Endothelial cell of umbilical vein (primary cell): Measurements from ENCODE around the gene MCM9. TPM values are rescaled to one million over a fixed set of nuclear protein-coding genes. Genes with fewer than 3 reads are reported as not detected.

Source experiments
- BruUV-seq: library from RNA; stranded (reverse); fragments of 400-500 nt; replicated peaks from 2 replicates; lab custom pipeline; 2021; lab: Mats Ljungman, UMichigan
- CTCF ChIA-PET: fragments of 300-600, 350-600 bp; sonication (Branson Sonifier 250); formaldehyde crosslinking; loops from one replicate; lab custom pipeline; 2021; ENCODE audit warnings: antibody characterized with exemption, inconsistent platforms; lab: Charles Lee
- POLR2A ChIA-PET: fragments of 300-600, 350-600 bp; sonication (Branson Sonifier 250); formaldehyde crosslinking; loops from one replicate; lab custom pipeline; 2021; ENCODE audit warnings: antibody characterized with exemption, inconsistent platforms; lab: Charles Lee
- DNase-seq: peaks from one replicate; pipeline ENCODE4 v3.0.0-alpha.2; 2011; ENCODE audit warnings: low read depth, low spot score
- FAIRE-seq: peaks from 2 replicates; lab custom pipeline; 2011; peaks lifted over from hg19 to GRCh38; lab: Jason Lieb, UNC
- H2AFZ ChIP-seq: 2 replicates; pipeline ENCODE4 v1.6.0; 2012; ENCODE audit warnings: low read depth, low read length, control low read depth, inconsistent platforms
- H3K27ac ChIP-seq: 2 replicates; pipeline ENCODE4 v1.5.1; 2011; ENCODE audit warnings: low read depth, mild to moderate bottlenecking, control low read depth, low read length, moderate library complexity; ENCODE audit not compliant: insufficient read depth
- H3K27me3 ChIP-seq, 2 experiments: 2 replicates each; pipeline versions ENCODE4 v1.6.0 to v1.6.1; 2011; ENCODE audit warnings: low read length in 2 of 2, mixed read lengths in 1 of 2; ENCODE audit not compliant: control insufficient read depth in 2 of 2, insufficient read depth in 2 of 2
- H3K36me3 ChIP-seq, 2 experiments: 2 replicates in 1 of 2; 3 replicates in 1 of 2; pipeline ENCODE4 v1.5.1; 2011; ENCODE audit warnings: low read length in 2 of 2, mild to moderate bottlenecking in 1 of 2, moderate library complexity in 1 of 2; ENCODE audit not compliant: control insufficient read depth in 2 of 2, insufficient read depth in 2 of 2; ENCODE audit errors: extremely low read depth in 1 of 2
- H3K4me1 ChIP-seq: 3 replicates; pipeline ENCODE4 v1.5.1; 2011; ENCODE audit warnings: mild to moderate bottlenecking, low read length; ENCODE audit not compliant: control insufficient read depth, insufficient read depth; ENCODE audit errors: extremely low read depth
- H3K4me2 ChIP-seq: 2 replicates; pipeline ENCODE4 v1.6.1; 2011; ENCODE audit warnings: low read length, control low read depth, mixed read lengths; ENCODE audit not compliant: insufficient read depth
- H3K4me3 ChIP-seq, 3 experiments: fragments of 200-600 bp in 1 of 3; sonication (generic), shearing (Covaris generic) in 1 of 3; replicated peaks in 1 of 3; 2 replicates each; pipeline ENCODE4 v1.5.1; 2011 to 2016; ENCODE audit warnings: control low read depth in 3 of 3, low read length in 3 of 3, mild to moderate bottlenecking in 2 of 3, inconsistent platforms in 1 of 3, low read depth in 1 of 3, moderate library complexity in 1 of 3; ENCODE audit not compliant: insufficient read depth in 1 of 3
- H3K79me2 ChIP-seq: 2 replicates; pipeline ENCODE4 v1.6.0; 2012; ENCODE audit warnings: low read length, inconsistent platforms; ENCODE audit not compliant: control insufficient read depth, insufficient read depth
- H3K9ac ChIP-seq: replicated peaks from 2 replicates; pipeline ENCODE3; 2011; ENCODE audit warnings: low read length, control low read depth; ENCODE audit not compliant: insufficient read depth; ENCODE audit errors: extremely low read depth
- H3K9me1 ChIP-seq: replicated peaks from 3 replicates; pipeline ENCODE4 v1.6.0; 2011; ENCODE audit warnings: mild to moderate bottlenecking, low read length; ENCODE audit not compliant: control insufficient read depth, insufficient read depth; ENCODE audit errors: extremely low read depth
- H3K9me3 ChIP-seq: replicated peaks from 2 replicates; pipeline ENCODE4 v1.5.1; 2012; ENCODE audit warnings: low read length, inconsistent platforms; ENCODE audit not compliant: control insufficient read depth, insufficient read depth
- H4K20me1 ChIP-seq: replicated peaks from 2 replicates; pipeline ENCODE3; 2011; ENCODE audit warnings: mild to moderate bottlenecking, low read length; ENCODE audit not compliant: control insufficient read depth, insufficient read depth; ENCODE audit errors: extremely low read depth
- CTCF ChIP-seq, 2 donors: IDR thresholded peaks; 1 replicate in 1 of 2; 2 replicates in 1 of 2; pipeline ENCODE4 v1.5.1; 2011; ENCODE audit warnings: low read length in 2 of 2, mild to moderate bottlenecking in 2 of 2, moderate library complexity in 2 of 2, control low read depth in 1 of 2, inconsistent platforms in 1 of 2, low read depth in 1 of 2; ENCODE audit not compliant: insufficient read depth in 1 of 2; ENCODE audit errors: extremely low read depth in 1 of 2
- EZH2 ChIP-seq: IDR thresholded peaks from 2 replicates; pipeline ENCODE4 v1.6.1; 2012; ENCODE audit warnings: borderline replicate concordance, low read depth, mild to moderate bottlenecking, moderate library complexity, low read length, inconsistent platforms; ENCODE audit not compliant: severe bottlenecking
- FOS ChIP-seq: IDR thresholded peaks from 2 replicates; pipeline ENCODE4 v1.6.1; 2011; ENCODE audit warnings: mild to moderate bottlenecking, low read length, moderate library complexity, borderline replicate concordance; ENCODE audit not compliant: insufficient read depth
- GATA2 ChIP-seq: IDR thresholded peaks from 2 replicates; pipeline ENCODE4 v1.7.0; 2011; ENCODE audit warnings: low read depth, mild to moderate bottlenecking, moderate library complexity, mixed read lengths, low read length; ENCODE audit not compliant: insufficient read length, insufficient read depth
- JUN ChIP-seq: IDR thresholded peaks from 2 replicates; pipeline ENCODE4 v1.6.1; 2011; ENCODE audit warnings: borderline replicate concordance, low read depth; ENCODE audit not compliant: insufficient read length, insufficient read depth
- MAX ChIP-seq: IDR thresholded peaks from 2 replicates; pipeline ENCODE4 v1.6.1; 2011; ENCODE audit not compliant: insufficient read depth, insufficient read length
- MYC ChIP-seq: IDR thresholded peaks from one replicate; pipeline ENCODE4 v1.6.1; 2011; ENCODE audit warnings: mild to moderate bottlenecking, low read depth, low read length
- POLR2A ChIP-seq: IDR thresholded peaks from 2 replicates; pipeline ENCODE4 v1.6.1; 2012; ENCODE audit warnings: low read depth, mild to moderate bottlenecking, control low read depth, low read length
- POLR2AphosphoS5 ChIP-seq: IDR thresholded peaks from 2 replicates; pipeline ENCODE4 v1.6.1; 2012; ENCODE audit warnings: low read depth, mild to moderate bottlenecking, control low read depth, low read length, moderate library complexity; ENCODE audit not compliant: insufficient read depth
- dilution Hi-C: fragments of 300-500 bp; cut with MboI; formaldehyde crosslinking; loops from one replicate; pipeline ENCODE4 v1.15.0; 2019; ENCODE audit warnings: low sequenced_read_pairs; ENCODE audit not compliant: extremely low pct_ligation_motif_present
- intact Hi-C: fragments of 100-400 bp; cut with micrococcal nuclease; formaldehyde crosslinking; loops from one replicate; pipeline ENCODE4 v1.10.0; 2022
- polyA plus RNA-seq, 4 experiments: library from polyadenylated mRNA; depleted of rRNA in 3 of 4; stranded (reverse) in 3 of 4; unstranded in 1 of 4; fragments of >200 nt; gene quantifications; 2 replicates each; pipeline versions ENCODE4 v1.2.1 to v1.2.3, GENCODE V29; 2011 to 2012; ENCODE audit warnings: missing spikeins in 1 of 4
- total RNA-seq: library from RNA; stranded (reverse); gene quantifications from 2 replicates; pipeline ENCODE4 v1.2.3, GENCODE V29; 2021

Gene MCM9
- total and polyA plus RNA-seq, 2 donors (not counting 3 experiments of a cell fraction or from before 2014, with no cell fraction given) = 2.0 to 14.1 TPM

GRCh38 chr6:118876198-118876597, 58.8 kb downstream of the MCM9 start:
- Histone ChIP-seq H3K9me1 (no peaks in the 10 kb centered on the region), H4K20me1 (no peaks in the 10 kb centered on the region), H3K27me3 (no peaks in the 10 kb centered on the region), H3K4me3 (no peak overlapping the region), H3K36me3 (no peaks in the 10 kb centered on the region), H2AFZ (no peak overlapping the region), H3K9ac (no peak overlapping the region), H3K4me2 (no peak overlapping the region), H3K79me2 (peaks cover 8% of the 10 kb centered on the region), H3K4me1 (peaks cover 3% of the 10 kb centered on the region), H3K9me3 (no peaks in the 10 kb centered on the region), H3K27ac (no peak overlapping the region)
- no peak for DNase-seq
- FAIRE-seq = no peak
- dilution Hi-C loops (no loop called here), intact Hi-C loops (no loop called here)
- no peak for TF ChIP-seq GATA2
- no peak for TF ChIP-seq MAX
- TF ChIP-seq EZH2 = no peak
- no peak for TF ChIP-seq POLR2A
- TF ChIP-seq CTCF (IDR thresholded peaks at IDR 0.05; ENCODE audit: extremely low read depth in 1 of 2, insufficient read depth in 1 of 2, low read depth in 1 of 2, low read length in 2 of 2) = no peak
- no peak for TF ChIP-seq POLR2AphosphoS5
- TF ChIP-seq JUN = no peak
- no peak for TF ChIP-seq MYC
- no peak for TF ChIP-seq FOS
- BruUV-seq = no TSS peak
- CTCF ChIA-PET = interaction anchor here (1.4 kb wide), 1 partner anchor 19 kb away, joined by 3 read pairs; no protein-coding TSS in a partner anchor
- POLR2A ChIA-PET = no interaction called here
